Measurements from ENCODE around the gene SMCO3. TPM values are rescaled to one million over a fixed set of nuclear protein-coding genes. Genes with fewer than 3 reads are reported as not detected.
"Not testable (repeated sequence)": the region's sequence is repeated elsewhere in the genome, so short reads cannot be mapped to it uniquely, and the experiment has no call there.

SMCO3 gene
- total RNA-seq, 2 donors from 2014 or later: not detected

DNA sequence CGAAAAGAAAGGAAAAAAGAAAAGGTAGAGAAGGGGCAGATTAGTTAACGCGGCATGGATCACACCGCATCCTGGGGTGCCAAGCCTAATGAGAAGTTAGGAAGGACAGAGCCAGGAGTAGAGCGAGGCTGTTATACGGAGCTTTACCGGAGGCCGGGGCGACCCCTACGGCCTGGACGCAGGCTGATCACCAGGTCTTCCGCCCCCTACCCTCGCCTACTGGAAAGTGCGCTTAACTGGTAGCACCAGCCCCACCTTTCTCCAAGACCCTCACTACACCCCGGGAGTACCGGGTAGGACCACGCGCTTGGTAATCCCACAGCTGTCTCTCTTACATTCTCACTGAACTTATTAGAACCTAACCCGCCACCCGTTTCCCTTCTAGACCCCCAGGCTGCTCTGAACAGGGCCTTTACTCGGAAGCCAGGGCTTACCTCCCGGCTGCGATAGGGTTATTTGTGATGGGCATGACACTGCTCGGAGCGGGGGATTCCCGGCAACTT lies 44.5 kb downstream of the SMCO3 start:
- no peaks in the 10 kb centered on the region for H3K36me3 ChIP-seq
- H3K4me1 ChIP-seq: no peaks in the 10 kb centered on the region
- TF ChIP-seq, protein P1, sequence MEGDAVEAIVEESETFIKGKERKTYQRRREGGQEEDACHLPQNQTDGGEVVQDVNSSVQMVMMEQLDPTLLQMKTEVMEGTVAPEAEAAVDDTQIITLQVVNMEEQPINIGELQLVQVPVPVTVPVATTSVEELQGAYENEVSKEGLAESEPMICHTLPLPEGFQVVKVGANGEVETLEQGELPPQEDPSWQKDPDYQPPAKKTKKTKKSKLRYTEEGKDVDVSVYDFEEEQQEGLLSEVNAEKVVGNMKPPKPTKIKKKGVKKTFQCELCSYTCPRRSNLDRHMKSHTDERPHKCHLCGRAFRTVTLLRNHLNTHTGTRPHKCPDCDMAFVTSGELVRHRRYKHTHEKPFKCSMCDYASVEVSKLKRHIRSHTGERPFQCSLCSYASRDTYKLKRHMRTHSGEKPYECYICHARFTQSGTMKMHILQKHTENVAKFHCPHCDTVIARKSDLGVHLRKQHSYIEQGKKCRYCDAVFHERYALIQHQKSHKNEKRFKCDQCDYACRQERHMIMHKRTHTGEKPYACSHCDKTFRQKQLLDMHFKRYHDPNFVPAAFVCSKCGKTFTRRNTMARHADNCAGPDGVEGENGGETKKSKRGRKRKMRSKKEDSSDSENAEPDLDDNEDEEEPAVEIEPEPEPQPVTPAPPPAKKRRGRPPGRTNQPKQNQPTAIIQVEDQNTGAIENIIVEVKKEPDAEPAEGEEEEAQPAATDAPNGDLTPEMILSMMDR (IDR thresholded peaks at IDR 0.05): no peak
- no peaks in the 10 kb centered on the region for H3K27me3 ChIP-seq
- H3K9me3 ChIP-seq: no peaks in the 10 kb centered on the region
- peak overlapping the region; percentile 91 to 98 for H3K9ac ChIP-seq (ENCODE audit: low read depth in 2 of 2, low read length in 2 of 2)
- peak overlapping the region; percentile 98 for H3K27ac ChIP-seq
- peak; percentile 62 for DNase-seq
- peak overlapping the region; percentile 79 for H3K4me3 ChIP-seq
- intact Hi-C loops (cut with DNase I): no loop called here

DNA sequence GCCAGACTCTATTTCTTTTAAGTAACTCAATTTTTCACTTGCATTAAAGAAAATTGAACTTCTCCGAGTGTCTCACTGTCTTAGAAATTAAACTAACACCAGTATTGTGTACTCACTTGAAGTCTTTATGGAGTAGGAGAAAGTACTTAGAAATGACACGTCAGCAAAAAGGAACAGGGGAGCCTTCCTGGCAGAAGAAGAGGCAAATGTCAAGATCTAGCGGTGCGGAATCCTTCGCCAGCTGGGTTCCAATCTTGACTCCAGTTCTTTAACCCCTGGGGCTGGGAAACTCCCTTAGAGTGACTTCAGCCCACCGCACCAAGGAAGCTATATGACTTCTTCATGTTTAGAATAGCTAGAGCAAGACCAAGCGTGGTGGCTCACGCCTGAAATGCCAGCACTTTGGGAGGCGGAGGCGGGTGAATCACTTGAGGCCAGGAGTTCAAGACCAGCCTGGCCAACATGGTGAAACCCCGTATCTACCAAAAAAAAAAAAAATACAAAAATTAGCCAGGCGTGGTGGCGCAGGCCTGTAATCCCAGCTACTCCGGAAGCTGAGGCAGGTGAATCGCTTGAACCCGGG lies 45.1 kb downstream of the SMCO3 start:
- peak overlapping the region; percentile 91 to 98 for H3K9ac ChIP-seq (ENCODE audit: low read depth in 2 of 2, low read length in 2 of 2)
- no peaks in the 10 kb centered on the region for H3K4me1 ChIP-seq

DNA sequence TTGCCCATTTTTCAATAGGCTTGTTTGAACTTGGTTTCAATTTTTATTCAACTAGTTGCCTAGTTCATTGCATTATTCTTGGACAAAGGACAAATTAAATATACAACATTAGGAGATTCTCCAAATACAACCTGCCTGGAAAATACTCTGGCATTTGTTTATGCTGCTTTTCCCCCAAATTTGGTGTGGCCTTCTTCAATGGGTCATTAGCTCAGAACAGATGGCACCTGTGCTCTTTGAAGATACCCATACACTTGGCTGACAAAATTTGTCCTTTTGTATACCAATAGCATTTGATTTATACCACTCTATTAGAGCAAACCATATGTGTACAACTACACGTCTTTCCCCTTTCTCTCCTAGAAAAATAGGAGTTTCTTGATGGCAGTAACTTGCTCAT lies 46.4 kb downstream of the SMCO3 start:
- H3K4me3 ChIP-seq: no peak overlapping the region
- no peaks in the 10 kb centered on the region for H3K4me1 ChIP-seq
- no peak overlapping the region for H3K9ac ChIP-seq (ENCODE audit: low read depth in 2 of 2, low read length in 2 of 2)
- no peaks in the 10 kb centered on the region for H3K9me3 ChIP-seq
- H3K27ac ChIP-seq: no peak overlapping the region
- no peaks in the 10 kb centered on the region for H3K27me3 ChIP-seq
- TF ChIP-seq, protein P1 (IDR thresholded peaks at IDR 0.05): no peak
- intact Hi-C loops (cut with DNase I): no loop called here
- DNase-seq: no peak
- no peaks in the 10 kb centered on the region for H3K36me3 ChIP-seq

More for the DNA sequence above, 45.1 kb downstream of the SMCO3 start:
- intact Hi-C loops (cut with DNase I): no loop called here
- Histone ChIP-seq H3K27ac (peak overlapping the region; percentile 98), H3K9me3 (no peaks in the 10 kb centered on the region), H3K27me3 (no peaks in the 10 kb centered on the region), H3K4me3 (peak overlapping the region; percentile 79), H3K36me3 (no peaks in the 10 kb centered on the region)
- TF ChIP-seq, protein P1 (IDR thresholded peaks at IDR 0.05): no peak
- peak; percentile 45 for DNase-seq

DNA sequence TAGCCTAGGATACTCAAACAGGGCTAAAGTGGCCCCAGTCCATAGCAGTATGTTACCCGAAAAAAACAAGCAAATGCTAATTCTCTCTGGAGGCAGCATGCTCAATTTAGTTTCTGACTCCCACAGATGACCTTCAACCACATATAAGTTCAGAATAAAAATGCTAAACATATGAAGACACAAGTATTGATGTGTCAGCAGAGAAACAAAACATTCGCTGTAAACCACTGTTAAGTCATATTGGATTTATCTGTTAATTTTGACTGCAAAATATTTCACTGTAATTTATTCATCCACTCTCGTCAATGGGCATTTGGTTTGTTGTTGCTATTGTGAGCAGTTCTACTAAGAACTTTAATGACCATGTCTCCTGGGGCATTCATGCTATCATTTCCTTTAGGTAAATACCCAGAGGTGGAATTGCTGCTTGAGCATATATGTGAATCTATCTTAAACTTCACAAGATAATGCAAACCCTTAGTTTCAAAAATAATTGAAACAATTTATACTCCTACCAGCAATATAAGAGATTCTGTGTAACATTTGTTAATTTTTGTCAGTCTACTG lies 47.2 kb downstream of the SMCO3 start:
- Histone ChIP-seq H3K27ac (no peak overlapping the region), H3K36me3 (no peaks in the 10 kb centered on the region), H3K9me3 (no peaks in the 10 kb centered on the region), H3K27me3 (no peaks in the 10 kb centered on the region), H3K4me1 (no peaks in the 10 kb centered on the region), H3K9ac (ENCODE audit: low read depth in 2 of 2, low read length in 2 of 2) (no peak overlapping the region), H3K4me3 (no peak overlapping the region)
- TF ChIP-seq, protein P1 (IDR thresholded peaks at IDR 0.05): no peak
- intact Hi-C loops (cut with DNase I): no loop called here
- DNase-seq: no peak

DNA sequence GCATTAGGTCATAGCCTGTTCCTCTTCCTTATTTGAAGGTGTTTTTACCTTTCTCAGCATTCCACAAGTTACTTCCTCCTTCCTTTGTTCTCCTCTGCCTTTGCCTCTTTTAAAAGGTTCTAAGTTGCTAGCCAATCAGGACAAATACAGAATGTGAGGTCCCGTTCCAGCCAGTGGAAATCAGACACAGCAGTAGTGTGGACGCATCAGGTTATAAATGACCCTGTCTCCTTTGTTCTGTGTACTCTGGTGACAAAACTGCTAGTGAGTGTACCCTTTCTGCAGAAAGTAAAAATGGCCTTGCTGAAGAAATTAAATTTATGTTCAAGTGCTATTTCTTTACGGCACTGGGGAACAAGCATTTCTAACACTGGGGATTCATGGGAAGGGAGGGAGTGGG lies 48.0 kb downstream of the SMCO3 start:
- H3K4me3 ChIP-seq; H3K9me3 ChIP-seq; DNase-seq; intact Hi-C loops (cut with DNase I); H3K9ac ChIP-seq (ENCODE audit: low read depth in 2 of 2, low read length in 2 of 2); H3K4me1 ChIP-seq; H3K27ac ChIP-seq; H3K36me3 ChIP-seq; H3K27me3 ChIP-seq: not testable (repeated sequence)

DNA sequence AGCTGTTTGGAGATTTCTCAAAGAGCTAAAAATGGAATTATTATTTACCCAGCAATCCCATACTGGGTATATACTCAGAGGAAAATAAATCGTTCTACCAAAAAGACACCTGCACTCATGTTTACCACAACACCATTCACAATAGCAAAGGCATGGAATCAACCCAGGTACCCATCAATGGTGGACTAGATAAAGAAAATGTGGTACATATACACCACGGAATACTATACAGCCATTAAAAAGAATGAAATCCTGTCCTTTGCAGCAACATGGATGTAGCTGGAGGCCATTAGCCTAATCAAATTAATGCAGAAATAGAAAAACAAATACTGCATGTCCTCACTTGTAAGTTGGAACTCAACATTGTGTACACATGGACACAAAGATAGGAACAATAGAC lies 48.6 kb downstream of the SMCO3 start:
- H3K4me1 ChIP-seq: no peaks in the 10 kb centered on the region
- H3K4me3 ChIP-seq: no peak overlapping the region
- H3K27ac ChIP-seq: no peak overlapping the region
- intact Hi-C loops (cut with DNase I): no loop called here
- no peak overlapping the region for H3K9ac ChIP-seq (ENCODE audit: low read depth in 2 of 2, low read length in 2 of 2)
- TF ChIP-seq, protein P1 (IDR thresholded peaks at IDR 0.05): no peak
- DNase-seq: no peak
- H3K36me3 ChIP-seq: no peaks in the 10 kb centered on the region
- no peaks in the 10 kb centered on the region for H3K9me3 ChIP-seq
- H3K27me3 ChIP-seq: no peaks in the 10 kb centered on the region

DNA sequence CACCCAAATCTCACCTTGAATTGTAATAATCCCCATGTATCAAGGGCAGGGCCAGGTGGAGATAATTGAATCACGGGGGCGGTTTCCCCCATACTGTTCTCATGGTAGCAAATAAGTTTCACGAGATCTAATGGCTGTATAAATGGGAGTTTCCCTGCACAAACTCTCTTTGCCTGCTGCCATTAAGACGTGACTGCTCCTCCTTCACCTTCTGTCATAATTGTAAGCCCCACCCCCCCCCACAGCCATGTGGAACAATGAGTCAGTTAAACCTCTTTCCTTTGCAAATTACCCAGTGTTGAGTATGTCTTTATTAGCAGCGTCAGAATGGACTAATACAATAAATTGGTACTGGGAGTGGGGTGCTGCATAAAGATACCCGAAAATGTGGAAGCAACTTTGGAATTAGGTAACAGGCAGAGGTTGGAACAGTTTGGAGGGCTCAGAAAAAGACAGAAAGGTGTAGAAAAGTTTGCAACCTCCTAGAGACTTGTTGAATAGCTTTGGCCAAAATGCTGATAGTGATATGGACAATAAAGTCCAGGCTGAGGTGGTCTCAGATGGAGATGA lies 54.2 kb downstream of the SMCO3 start:
- H3K27me3 ChIP-seq; H3K27ac ChIP-seq; H3K4me1 ChIP-seq; DNase-seq; H3K36me3 ChIP-seq; intact Hi-C loops (cut with DNase I); H3K9me3 ChIP-seq; H3K9ac ChIP-seq (ENCODE audit: low read depth in 2 of 2, low read length in 2 of 2); H3K4me3 ChIP-seq: not testable (repeated sequence)

All from colonic mucosa (tissue), 4 donors.